CD14-positive monocyte (primary cell): Measurements from ENCODE around the gene C2orf80. TPM values are rescaled to one million over a fixed set of nuclear protein-coding genes. Genes with fewer than 3 reads are reported as not detected.

Experiments
- DNase-seq, 3 donors: peaks; one replicate each; pipeline ENCODE4 v3.0.0-alpha.2; 2011 to 2022
- H2AFZ ChIP-seq: 2 replicates; pipeline ENCODE4 v1.6.0; 2012; ENCODE audit warnings: mild to moderate bottlenecking, low read depth, low read length, inconsistent platforms; ENCODE audit not compliant: insufficient read depth, poor library complexity, severe bottlenecking
- H3K27ac ChIP-seq, 2 donors: 1 replicate in 1 of 2; 2 replicates in 1 of 2; pipeline ENCODE4 v1.5.1; 2012 to 2013; ENCODE audit warnings: low read length in 2 of 2, control low read depth in 1 of 2, inconsistent platforms in 1 of 2, low read depth in 1 of 2, mild to moderate bottlenecking in 1 of 2
- H3K27me3 ChIP-seq, 2 donors: one replicate each; pipeline versions ENCODE4 v1.6.0 to v1.6.1; 2011 to 2013; ENCODE audit warnings: low read length in 2 of 2; ENCODE audit not compliant: control insufficient read depth in 2 of 2, insufficient read depth in 2 of 2
- H3K36me3 ChIP-seq, 2 donors: replicated peaks in 1 of 2; 1 replicate in 1 of 2; 2 replicates in 1 of 2; pipeline versions ENCODE4 v1.5.1 to v1.6.1; 2012 to 2013; ENCODE audit warnings: low read length in 2 of 2, control low read depth in 1 of 2, inconsistent platforms in 1 of 2, mild to moderate bottlenecking in 1 of 2; ENCODE audit not compliant: insufficient read depth in 2 of 2, control insufficient read depth in 1 of 2
- H3K4me1 ChIP-seq, 2 donors: 1 replicate in 1 of 2; 2 replicates in 1 of 2; pipeline versions ENCODE4 v1.5.1 to v1.6.1; 2012 to 2013; ENCODE audit warnings: low read length in 2 of 2, control low read depth in 1 of 2, inconsistent platforms in 1 of 2, mild to moderate bottlenecking in 1 of 2, moderate library complexity in 1 of 2; ENCODE audit not compliant: insufficient read depth in 2 of 2, control insufficient read depth in 1 of 2
- H3K4me2 ChIP-seq: replicated peaks from 2 replicates; pipeline ENCODE3; 2012; ENCODE audit warnings: low read length, moderate library complexity, mild to moderate bottlenecking; ENCODE audit not compliant: poor library complexity, severe bottlenecking; ENCODE audit errors: extremely low read depth
- H3K4me3 ChIP-seq, 3 experiments: fragments of 200-600 bp in 1 of 3; sonication (generic) in 1 of 3; replicated peaks in 1 of 3; 1 replicate in 2 of 3; 2 replicates in 1 of 3; pipeline ENCODE4 v1.5.1; 2011 to 2013; ENCODE audit warnings: low read length in 3 of 3, mild to moderate bottlenecking in 3 of 3, control low read depth in 2 of 3, low read depth in 2 of 3, inconsistent platforms in 1 of 3, moderate library complexity in 1 of 3
- H3K79me2 ChIP-seq: 2 replicates; pipeline ENCODE4 v1.6.0; 2012; ENCODE audit warnings: mild to moderate bottlenecking, control low read depth, inconsistent platforms, low read length, moderate library complexity; ENCODE audit not compliant: insufficient read depth
- H3K9ac ChIP-seq: 2 replicates; pipeline ENCODE4 v1.6.0; 2017; ENCODE audit warnings: low read length, mild to moderate bottlenecking; ENCODE audit not compliant: insufficient read depth, poor library complexity, severe bottlenecking
- H3K9me3 ChIP-seq, 2 donors: replicated peaks in 1 of 2; 1 replicate in 1 of 2; 2 replicates in 1 of 2; pipeline versions ENCODE4 v1.5.1 to v1.6.1; 2012 to 2013; ENCODE audit warnings: low read length in 2 of 2, control low read depth in 1 of 2; ENCODE audit not compliant: control insufficient read depth in 1 of 2, insufficient read depth in 1 of 2
- H4K20me1 ChIP-seq: 2 replicates; pipeline ENCODE4 v1.6.0; 2012; ENCODE audit warnings: mild to moderate bottlenecking, low read length, control low read depth, moderate library complexity; ENCODE audit not compliant: insufficient read depth
- H3K27ac Mint-ChIP-seq, 7 donors: one replicate each; pipeline ENCODE4 v1.8.0; 2020; ENCODE audit warnings: mild to moderate bottlenecking in 7 of 7, mixed read lengths in 7 of 7, moderate library complexity in 6 of 7, inconsistent platforms in 2 of 7
- H3K27me3 Mint-ChIP-seq, 3 donors: one replicate each; pipeline ENCODE4 v1.8.0; 2021 to 2022; ENCODE audit warnings: low read depth in 3 of 3, mild to moderate bottlenecking in 3 of 3, mixed read lengths in 3 of 3, moderate library complexity in 3 of 3, inconsistent platforms in 1 of 3
- H3K36me3 Mint-ChIP-seq, 2 donors: one replicate each; pipeline ENCODE4 v1.8.0; 2020; ENCODE audit warnings: mixed read lengths in 2 of 2, inconsistent platforms in 1 of 2, mild to moderate bottlenecking in 1 of 2
- H3K4me1 Mint-ChIP-seq: one replicate; pipeline ENCODE4 v1.8.0; 2020; ENCODE audit warnings: mild to moderate bottlenecking, mixed read lengths
- H3K4me3 Mint-ChIP-seq, 2 donors: one replicate each; pipeline ENCODE4 v1.8.0; 2020; ENCODE audit warnings: mild to moderate bottlenecking in 2 of 2, mixed read lengths in 2 of 2, moderate library complexity in 1 of 2
- H3K9me3 Mint-ChIP-seq, 7 donors: one replicate each; pipeline ENCODE4 v1.8.0; 2020 to 2022; ENCODE audit warnings: mixed read lengths in 7 of 7, mild to moderate bottlenecking in 6 of 7, moderate library complexity in 6 of 7, inconsistent platforms in 2 of 7
- WGBS: methylation state at CpG from one replicate; pipeline ENCODE4 v1.1.5; 2013; ENCODE audit warnings: missing lambda C conversion rate; ENCODE audit not compliant: insufficient coverage; 5-methylcytosine and 5-hydroxymethylcytosine counted together
- intact Hi-C, 2 donors: fragments of 100-400 bp; cut with micrococcal nuclease; formaldehyde crosslinking; loops; one replicate each; pipeline versions ENCODE4 v1.15.0 to v1.15.1; 2023
- polyA plus RNA-seq, 3 donors: library from polyadenylated mRNA; depleted of rRNA in 1 of 3; unstranded in 2 of 3; stranded (reverse) in 1 of 3; fragments of 300-500 nt in 2 of 3; fragments of >200 nt in 1 of 3; fragmentation: Illumina TruSeq in 2 of 3; gene quantifications; 1 replicate in 2 of 3; 2 replicates in 1 of 3; pipeline ENCODE4 v1.2.3, GENCODE V29; 2012 to 2021
- TF ChIP-seq, protein P1 (sequence below): fragments of 200-600 bp; IDR thresholded peaks from one replicate; pipeline ENCODE4 v1.8.0; 2022; ENCODE audit warnings: antibody characterized with exemption, mild to moderate bottlenecking

The C2orf80 gene
- polyA plus RNA-seq, 3 donors: not detected

DNA sequence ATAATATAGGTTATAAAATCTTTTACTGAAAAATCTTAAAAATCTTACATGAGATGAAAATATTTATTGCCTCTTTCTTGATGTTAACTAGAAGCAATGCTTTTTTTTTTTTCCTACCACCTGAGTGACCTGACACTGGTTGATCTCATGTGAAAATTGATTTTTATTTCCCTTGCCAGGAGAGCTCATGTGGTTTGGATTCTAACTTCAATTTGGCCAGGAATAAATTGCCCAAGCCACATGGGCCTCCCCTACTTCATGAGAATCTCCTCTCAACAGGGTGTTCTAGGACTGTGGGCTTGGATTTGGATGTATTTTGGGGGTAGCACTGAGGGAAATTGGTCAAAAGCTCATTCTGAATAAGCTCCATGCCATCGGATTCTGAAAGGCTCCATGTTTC lies 45.0 kb upstream of the C2orf80 start:
- Histone ChIP-seq H3K27me3 (no peaks in the 10 kb centered on the region), H3K27ac (no peak overlapping the region), H3K4me3 (no peak overlapping the region), H3K9ac (no peak overlapping the region), H3K79me2 (no peaks in the 10 kb centered on the region), H3K4me1 (no peaks in the 10 kb centered on the region), H2AFZ (no peak overlapping the region), H3K9me3 (peaks cover 0 to 7% of the 10 kb centered on the region in 2 donors), H3K36me3 (peaks cover 39 to 51% of the 10 kb centered on the region in 2 donors), H4K20me1 (no peaks in the 10 kb centered on the region), H3K4me2 (no peak overlapping the region)
- Mint-ChIP-seq H3K9me3 (peaks cover 6 to 27% (median 12%) of the 10 kb centered on the region in 7 donors), H3K27ac (peak overlapping the region in 1 of 7 donors; percentile 73), H3K4me3 (no peak overlapping the region), H3K4me1 (no peaks in the 10 kb centered on the region), H3K36me3 (peaks cover 38 to 50% of the 10 kb centered on the region in 2 donors), H3K27me3 (peaks cover 0 to 4% (median 1%) of the 10 kb centered on the region in 3 donors)
- WGBS: no CpG with 5 or more reads among the region's 1 CpG
- DNase-seq: no peak
- TF ChIP-seq, protein P1, sequence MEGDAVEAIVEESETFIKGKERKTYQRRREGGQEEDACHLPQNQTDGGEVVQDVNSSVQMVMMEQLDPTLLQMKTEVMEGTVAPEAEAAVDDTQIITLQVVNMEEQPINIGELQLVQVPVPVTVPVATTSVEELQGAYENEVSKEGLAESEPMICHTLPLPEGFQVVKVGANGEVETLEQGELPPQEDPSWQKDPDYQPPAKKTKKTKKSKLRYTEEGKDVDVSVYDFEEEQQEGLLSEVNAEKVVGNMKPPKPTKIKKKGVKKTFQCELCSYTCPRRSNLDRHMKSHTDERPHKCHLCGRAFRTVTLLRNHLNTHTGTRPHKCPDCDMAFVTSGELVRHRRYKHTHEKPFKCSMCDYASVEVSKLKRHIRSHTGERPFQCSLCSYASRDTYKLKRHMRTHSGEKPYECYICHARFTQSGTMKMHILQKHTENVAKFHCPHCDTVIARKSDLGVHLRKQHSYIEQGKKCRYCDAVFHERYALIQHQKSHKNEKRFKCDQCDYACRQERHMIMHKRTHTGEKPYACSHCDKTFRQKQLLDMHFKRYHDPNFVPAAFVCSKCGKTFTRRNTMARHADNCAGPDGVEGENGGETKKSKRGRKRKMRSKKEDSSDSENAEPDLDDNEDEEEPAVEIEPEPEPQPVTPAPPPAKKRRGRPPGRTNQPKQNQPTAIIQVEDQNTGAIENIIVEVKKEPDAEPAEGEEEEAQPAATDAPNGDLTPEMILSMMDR: no peak
- intact Hi-C loops: no loop called here

DNA sequence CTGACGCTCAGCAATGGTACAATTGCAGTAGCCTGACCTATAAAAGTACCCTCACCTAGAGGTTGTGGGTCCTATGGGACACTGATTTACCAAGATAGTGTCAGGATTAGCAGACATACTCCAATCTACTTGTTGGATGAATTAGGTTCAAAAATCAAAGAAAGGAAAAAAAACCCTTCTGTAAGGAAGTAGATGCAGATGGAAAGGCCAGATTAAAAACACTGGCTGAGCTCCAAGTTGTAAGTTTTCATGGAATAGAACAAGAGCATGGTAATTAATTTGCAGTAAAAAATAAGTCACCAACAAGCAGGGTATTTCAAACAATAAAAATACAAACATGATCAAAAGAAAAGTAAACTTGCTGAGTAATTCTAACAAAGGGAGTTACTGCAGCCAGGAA lies 38.6 kb upstream of the C2orf80 start:
- H3K27me3 Mint-ChIP-seq: peaks cover 0 to 8% (median 0%) of the 10 kb centered on the region in 3 donors
- H3K9me3 ChIP-seq: peaks cover 7 to 12% of the 10 kb centered on the region in 2 donors
- TF ChIP-seq, protein P1: no peak
- H3K27me3 ChIP-seq: no peaks in the 10 kb centered on the region
- H4K20me1 ChIP-seq: no peaks in the 10 kb centered on the region
- H3K4me2 ChIP-seq: no peak overlapping the region
- H3K27ac ChIP-seq: no peak overlapping the region
- no peak for DNase-seq
- H3K36me3 Mint-ChIP-seq: no peaks in the 10 kb centered on the region
- no peak overlapping the region for H3K4me3 Mint-ChIP-seq
- H3K4me1 ChIP-seq: no peaks in the 10 kb centered on the region
- no CpG with 5 or more reads among the region's 1 CpG for WGBS
- H3K9me3 Mint-ChIP-seq: peaks cover 6 to 32% (median 13%) of the 10 kb centered on the region in 7 donors
- intact Hi-C loops: no loop called here
- H2AFZ ChIP-seq: no peak overlapping the region
- no peaks in the 10 kb centered on the region for H3K4me1 Mint-ChIP-seq
- no peaks in the 10 kb centered on the region for H3K36me3 ChIP-seq
- no peaks in the 10 kb centered on the region for H3K79me2 ChIP-seq
- H3K4me3 ChIP-seq: no peak overlapping the region
- H3K9ac ChIP-seq: no peak overlapping the region
- no peak overlapping the region for H3K27ac Mint-ChIP-seq
